ENCODE data around the gene ARHGEF11. TPM values are rescaled to one million over a fixed set of nuclear protein-coding genes. Genes with fewer than 3 reads are reported as not detected.

The ARHGEF11 gene
- total RNA-seq, 2 donors from 2014 or later: 35.2 to 43.3 TPM

GRCh38 chr1:156904187-156904959 is 141.2 kb downstream of the ARHGEF11 start:
- Histone ChIP-seq H3K9ac (ENCODE audit: low read depth in 2 of 2, low read length in 2 of 2) (no peak overlapping the region), H3K4me3 (no peak overlapping the region), H3K27ac (no peak overlapping the region), H3K36me3 (no peaks in the 10 kb centered on the region), H3K9me3 (no peaks in the 10 kb centered on the region), H3K4me1 (no peaks in the 10 kb centered on the region), H3K27me3 (no peaks in the 10 kb centered on the region)
- intact Hi-C loops (cut with DNase I): no loop called here
- no peak for DNase-seq
- no peak for TF ChIP-seq CTCF (IDR thresholded peaks at IDR 0.05)

- no peaks in the 10 kb centered on the region for H3K36me3 ChIP-seq
- no peak for TF ChIP-seq CTCF (IDR thresholded peaks at IDR 0.05)
- no peak overlapping the region for H3K9ac ChIP-seq (ENCODE audit: low read depth in 2 of 2, low read length in 2 of 2)
- H3K27ac ChIP-seq: no peak overlapping the region
- no peak for DNase-seq
- intact Hi-C loops (cut with DNase I): no loop called here
- H3K4me3 ChIP-seq: no peak overlapping the region
- H3K4me1 ChIP-seq: no peaks in the 10 kb centered on the region
- H3K27me3 ChIP-seq: no peaks in the 10 kb centered on the region
- no peaks in the 10 kb centered on the region for H3K9me3 ChIP-seq
Observed at GRCh38 chr1:156903328-156904091, 142.0 kb downstream of the ARHGEF11 start.

- DNase-seq: no peak
- Histone ChIP-seq H3K36me3 (no peaks in the 10 kb centered on the region), H3K9ac (ENCODE audit: low read depth in 2 of 2, low read length in 2 of 2) (no peak overlapping the region), H3K27ac (no peak overlapping the region), H3K27me3 (no peaks in the 10 kb centered on the region), H3K9me3 (no peaks in the 10 kb centered on the region), H3K4me1 (no peaks in the 10 kb centered on the region), H3K4me3 (no peak overlapping the region)
- no peak for TF ChIP-seq CTCF (IDR thresholded peaks at IDR 0.05)
- intact Hi-C loops (cut with DNase I): no loop called here
Observed at GRCh38 chr1:156901966-156902915, 143.3 kb downstream of the ARHGEF11 start.

GRCh38 chr1:156901590-156901900 is 144.0 kb downstream of the ARHGEF11 start:
- intact Hi-C loops (cut with DNase I): no loop called here
- DNase-seq: no peak

More at GRCh38 chr1:156901590-156901900, 144.0 kb downstream of the ARHGEF11 start:
- TF ChIP-seq CTCF (IDR thresholded peaks at IDR 0.05): no peak
- Histone ChIP-seq H3K4me1 (no peaks in the 10 kb centered on the region), H3K27me3 (no peaks in the 10 kb centered on the region), H3K36me3 (no peaks in the 10 kb centered on the region), H3K9ac (ENCODE audit: low read depth in 2 of 2, low read length in 2 of 2) (no peak overlapping the region), H3K9me3 (no peaks in the 10 kb centered on the region), H3K4me3 (no peak overlapping the region), H3K27ac (no peak overlapping the region)

Measured in colonic mucosa (tissue), 4 donors.